HEK293T (cell line): Measurements from ENCODE around the gene CALML3.

Experiments used
- CTCF ChIA-PET: fragments of 350-600 bp; formaldehyde crosslinking; extraction: SDS; loops from one replicate; lab custom pipeline; 2021; ENCODE audit warnings: antibody characterized with exemption, inconsistent platforms; lab: Yijun Ruan, JAX
- POLR2A ChIA-PET: fragments of 350-600 bp; formaldehyde crosslinking; extraction: SDS; loops from one replicate; lab custom pipeline; 2020; ENCODE audit warnings: antibody characterized with exemption, inconsistent platforms; lab: Yijun Ruan, JAX
- DNase-seq: peaks from one replicate; pipeline ENCODE4 v3.0.0; 2012; ENCODE audit warnings: mixed read lengths; ENCODE audit errors: extremely low spot score
- ARNT ChIP-seq: fragments of 450-650 bp; IDR thresholded peaks from 2 replicates; pipeline ENCODE4 v1.6.1; 2017; ENCODE audit warnings: mild to moderate bottlenecking
- BHLHE40 ChIP-seq: fragments of 450-650 bp; IDR thresholded peaks from 2 replicates; pipeline ENCODE4 v1.6.1; 2016; ENCODE audit warnings: mild to moderate bottlenecking, moderate library complexity, borderline replicate concordance
- CTBP1 ChIP-seq: fragments of 450-650 bp; IDR thresholded peaks from 2 replicates; pipeline ENCODE4 v1.6.1; 2016; ENCODE audit warnings: borderline replicate concordance
- ELF4 ChIP-seq: fragments of 450-650 bp; IDR thresholded peaks from 2 replicates; pipeline ENCODE4 v1.6.1; 2017; ENCODE audit warnings: antibody characterized with exemption
- FOXA1 ChIP-seq: fragments of 450-650 bp; IDR thresholded peaks from 2 replicates; pipeline ENCODE4 v1.6.1; 2016; ENCODE audit warnings: mild to moderate bottlenecking
- FOXK2 ChIP-seq: fragments of 450-650 bp; IDR thresholded peaks from 2 replicates; pipeline ENCODE4 v1.6.1; 2016; ENCODE audit warnings: mild to moderate bottlenecking
- FOXM1 ChIP-seq: fragments of 450-650 bp; IDR thresholded peaks from 2 replicates; pipeline ENCODE4 v1.6.1; 2017; ENCODE audit warnings: mild to moderate bottlenecking, borderline replicate concordance
- HDGF ChIP-seq: fragments of 450-650 bp; IDR thresholded peaks from 2 replicates; pipeline ENCODE4 v1.6.1; 2017; ENCODE audit warnings: antibody characterized with exemption, borderline replicate concordance
- L3MBTL2 ChIP-seq: fragments of 450-650 bp; conservative IDR thresholded peaks from 2 replicates; pipeline ENCODE4 v1.6.1; 2016; ENCODE audit warnings: mild to moderate bottlenecking
- LEF1 ChIP-seq: fragments of 450-650 bp; IDR thresholded peaks from 2 replicates; pipeline ENCODE4 v1.6.1; 2017; ENCODE audit warnings: mild to moderate bottlenecking, borderline replicate concordance
- NFRKB ChIP-seq: fragments of 450-650 bp; IDR thresholded peaks from 2 replicates; pipeline ENCODE4 v1.6.1; 2016; ENCODE audit warnings: mild to moderate bottlenecking, moderate library complexity
- PKNOX1 ChIP-seq: fragments of 450-650 bp; IDR thresholded peaks from 2 replicates; pipeline ENCODE4 v1.6.1; 2016
- SP1 ChIP-seq: fragments of 450-650 bp; IDR thresholded peaks from 2 replicates; pipeline ENCODE4 v1.6.1; 2017
- SUZ12 ChIP-seq: fragments of 450-650 bp; IDR thresholded peaks from 2 replicates; pipeline ENCODE4 v1.6.1; 2016; ENCODE audit warnings: mild to moderate bottlenecking
- TARDBP ChIP-seq: fragments of 450-650 bp; IDR thresholded peaks from 2 replicates; pipeline ENCODE4 v1.6.1; 2016
- ZNF384 ChIP-seq: fragments of 450-650 bp; IDR thresholded peaks from 2 replicates; pipeline ENCODE4 v1.6.1; 2016

The CALML3 gene

GRCh38 chr10:5496261-5497250 lies 28.2 kb upstream of the CALML3 start:
- TF ChIP-seq ARNT: no peak
- ChIA-PET CTCF (interaction anchor here (0.6 kb wide), 1 partner anchor 1300 kb away, joined by 4 read pairs; no protein-coding TSS in a partner anchor), POLR2A (no interaction called here)
- no peak for DNase-seq

- no peak for TF ChIP-seq NFRKB
- no peak for TF ChIP-seq SUZ12
- TF ChIP-seq FOXM1: no peak
- no peak for TF ChIP-seq LEF1
- TF ChIP-seq SP1: no peak
- TF ChIP-seq L3MBTL2: no peak
- no peak for TF ChIP-seq HDGF
- no peak for TF ChIP-seq ZNF384
- TF ChIP-seq FOXA1: no peak
- ChIA-PET CTCF (no interaction called here), POLR2A (no interaction called here)
- DNase-seq: no peak
Measured at GRCh38 chr10:5497289-5497688, 27.5 kb upstream of the CALML3 start.

- no peak for DNase-seq
- POLR2A ChIA-PET: no interaction called here
- no peak for TF ChIP-seq FOXA1
- no peak for TF ChIP-seq LEF1
- no peak for TF ChIP-seq ZNF384
- TF ChIP-seq TARDBP: no peak
- CTCF ChIA-PET: no interaction called here
Measured at GRCh38 chr10:5497948-5498730, 26.6 kb upstream of the CALML3 start.

GRCh38 chr10:5498791-5499492 lies 25.8 kb upstream of the CALML3 start:
- no peak for TF ChIP-seq ELF4
- no peak for TF ChIP-seq LEF1
- no peak for TF ChIP-seq ARNT
- TF ChIP-seq HDGF: no peak
- TF ChIP-seq FOXK2: no peak
- TF ChIP-seq BHLHE40: no peak
- TF ChIP-seq L3MBTL2: no peak
- no peak for TF ChIP-seq SP1
- TF ChIP-seq PKNOX1: no peak
- no peak for TF ChIP-seq SUZ12
- POLR2A ChIA-PET: no interaction called here

GRCh38 chr10:5499493-5500140 lies 25.1 kb upstream of the CALML3 start, which contains the start of gene CALML5:
CALML5 (minus strand) TSS chr10:5499570; CDS start chr10:5499438, 132 bp downstream.
- CTCF ChIA-PET: no interaction called here
- TF ChIP-seq BHLHE40 (no peak), ARNT (no peak), PKNOX1 (no peak), FOXK2 (no peak), CTBP1 (no peak), FOXM1 (no peak), LEF1 (no peak), ZNF384 (no peak), NFRKB (no peak), TARDBP (no peak), HDGF (no peak), L3MBTL2 (no peak)
- DNase-seq: no peak
- POLR2A ChIA-PET: no interaction called here

More at GRCh38 chr10:5498791-5499492, 25.8 kb upstream of the CALML3 start:
- CTCF ChIA-PET: no interaction called here
- DNase-seq: no peak

- TF ChIP-seq L3MBTL2: no peak
- TF ChIP-seq BHLHE40: no peak
- no peak for TF ChIP-seq ARNT
- TF ChIP-seq SUZ12: no peak
- TF ChIP-seq TARDBP: no peak
- CTCF ChIA-PET: no interaction called here
- POLR2A ChIA-PET: no interaction called here
- DNase-seq: no peak
Measured at GRCh38 chr10:5500162-5500670, 24.5 kb upstream of the CALML3 start.
